Vein endothelial cell (primary cell): ENCODE measurements around the gene E2F1. TPM values are rescaled to one million over a fixed set of nuclear protein-coding genes. Genes with fewer than 3 reads are reported as not detected.

Experiments
- total RNA-seq: library from RNA; depleted of rRNA; stranded (reverse); fragments of >200 nt; gene quantifications from 2 replicates; pipeline ENCODE4 v1.2.3, GENCODE V29; 2012

E2F1 gene, protein sequence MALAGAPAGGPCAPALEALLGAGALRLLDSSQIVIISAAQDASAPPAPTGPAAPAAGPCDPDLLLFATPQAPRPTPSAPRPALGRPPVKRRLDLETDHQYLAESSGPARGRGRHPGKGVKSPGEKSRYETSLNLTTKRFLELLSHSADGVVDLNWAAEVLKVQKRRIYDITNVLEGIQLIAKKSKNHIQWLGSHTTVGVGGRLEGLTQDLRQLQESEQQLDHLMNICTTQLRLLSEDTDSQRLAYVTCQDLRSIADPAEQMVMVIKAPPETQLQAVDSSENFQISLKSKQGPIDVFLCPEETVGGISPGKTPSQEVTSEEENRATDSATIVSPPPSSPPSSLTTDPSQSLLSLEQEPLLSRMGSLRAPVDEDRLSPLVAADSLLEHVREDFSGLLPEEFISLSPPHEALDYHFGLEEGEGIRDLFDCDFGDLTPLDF
- total RNA-seq: 8.2 and 10.5 TPM in 2 replicates

DNA sequence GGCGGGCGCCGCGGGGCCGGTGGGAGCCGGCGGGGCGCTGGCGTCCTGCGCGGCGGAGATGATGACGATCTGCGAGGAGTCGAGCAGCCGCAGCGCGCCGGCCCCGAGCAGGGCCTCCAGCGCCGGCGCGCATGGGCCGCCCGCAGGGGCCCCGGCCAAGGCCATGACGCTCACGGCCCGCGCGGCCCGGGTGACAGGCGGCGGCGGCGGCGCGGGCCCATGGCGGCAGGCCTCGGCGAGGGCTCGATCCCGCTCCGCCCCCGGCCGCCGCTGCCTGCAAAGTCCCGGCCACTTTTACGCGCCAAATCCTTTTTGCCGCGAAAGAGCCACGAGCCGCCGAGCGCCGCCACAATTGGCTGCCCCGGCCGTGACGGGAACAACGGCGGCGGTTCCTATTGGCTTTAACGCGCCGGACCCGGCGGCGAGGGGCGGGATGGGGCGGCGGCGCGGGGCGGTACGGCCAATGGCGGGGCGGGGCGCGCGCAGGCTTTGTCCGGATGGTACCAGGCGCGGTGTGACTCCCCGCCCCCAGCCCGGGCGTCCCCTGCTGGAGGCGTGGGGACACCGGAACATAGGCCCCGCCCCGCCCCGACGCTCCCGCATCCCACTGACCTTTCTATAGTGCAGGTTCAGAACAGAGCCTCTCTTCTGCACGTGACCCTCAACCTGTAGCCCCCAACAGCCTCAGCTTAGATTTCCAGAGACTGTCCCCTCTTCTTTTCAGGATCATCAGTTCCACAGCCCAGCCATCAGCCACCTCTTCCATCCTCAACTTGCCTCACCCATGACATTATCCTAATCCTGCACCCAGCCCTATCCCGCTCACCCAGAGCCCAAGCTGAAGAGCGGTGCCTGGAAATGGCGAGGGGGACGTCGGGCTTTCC lies at the start of gene E2F1:
TSS of gene E2F1 (minus strand) at position 286 of the 884 bp plus-strand sequence. CDS start at position 165, 121 bp downstream.

DNA sequence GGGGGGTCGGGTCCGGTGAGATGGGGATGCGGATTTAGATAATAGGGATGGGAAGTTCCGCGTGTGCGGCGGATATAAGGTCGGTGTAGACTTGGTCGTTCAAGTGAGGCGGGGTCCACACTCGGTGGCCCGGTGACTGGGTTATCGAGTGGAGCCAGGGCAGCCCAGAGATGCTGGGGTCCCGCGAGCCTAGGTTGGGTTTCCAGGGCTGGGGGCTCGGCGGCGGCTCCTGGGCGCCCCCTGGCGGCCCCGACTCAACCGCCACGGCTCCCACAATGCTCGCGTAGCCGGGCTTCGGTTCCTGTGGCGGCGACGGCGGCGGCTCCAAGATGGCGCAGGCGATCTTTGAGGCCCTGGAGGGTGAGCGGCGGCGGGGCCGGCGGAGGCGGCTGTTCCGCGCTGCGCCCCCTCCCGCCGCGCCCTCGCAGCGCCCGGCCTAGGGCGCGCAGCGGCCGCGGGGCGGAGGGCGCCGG lies 45.5 kb upstream of the E2F1 start, which contains the start of gene ZNF341:
TSS of gene ZNF341 (plus strand) at position 304 of the 473 bp plus-strand sequence. CDS start at position 330, 26 bp downstream.

DNA sequence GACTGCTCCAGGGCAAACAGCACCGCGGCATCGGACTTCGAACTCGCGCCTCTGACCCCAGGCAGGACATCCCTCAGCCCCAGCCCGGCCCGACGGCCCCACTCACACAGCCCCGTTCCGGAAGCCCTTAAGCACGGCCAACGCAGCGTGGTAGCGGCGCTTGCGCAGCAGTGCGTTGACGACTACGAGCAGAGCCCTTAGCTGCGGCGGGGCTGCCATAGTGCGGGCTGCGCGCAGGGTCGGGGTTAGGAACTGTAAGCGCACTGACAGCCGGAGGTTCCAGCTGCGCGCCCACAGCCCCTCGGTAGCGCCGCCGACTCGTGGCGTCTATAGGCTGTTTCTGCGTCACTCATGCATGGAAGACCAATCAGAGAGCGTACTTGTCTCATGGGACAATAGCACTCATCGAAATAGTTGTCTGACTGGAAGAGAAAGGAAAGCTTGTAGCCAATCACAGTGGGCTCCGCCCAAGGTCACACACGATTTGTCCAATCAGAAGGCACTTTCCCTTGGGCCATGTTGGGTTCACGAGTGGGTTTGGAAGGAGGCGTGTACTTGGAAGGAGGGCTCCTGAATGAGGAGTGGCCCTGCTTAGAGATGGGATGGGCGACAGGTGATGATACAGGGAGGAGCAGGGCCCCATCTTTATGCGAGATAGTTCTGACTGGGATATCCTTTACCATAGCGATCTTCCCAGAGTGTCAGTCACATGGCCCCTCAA lies 34.0 kb upstream of the E2F1 start, which contains the start of gene PXMP4:
TSS of gene PXMP4 (minus strand) at position 322 of the 721 bp plus-strand sequence. CDS start at position 219, 103 bp downstream.

DNA sequence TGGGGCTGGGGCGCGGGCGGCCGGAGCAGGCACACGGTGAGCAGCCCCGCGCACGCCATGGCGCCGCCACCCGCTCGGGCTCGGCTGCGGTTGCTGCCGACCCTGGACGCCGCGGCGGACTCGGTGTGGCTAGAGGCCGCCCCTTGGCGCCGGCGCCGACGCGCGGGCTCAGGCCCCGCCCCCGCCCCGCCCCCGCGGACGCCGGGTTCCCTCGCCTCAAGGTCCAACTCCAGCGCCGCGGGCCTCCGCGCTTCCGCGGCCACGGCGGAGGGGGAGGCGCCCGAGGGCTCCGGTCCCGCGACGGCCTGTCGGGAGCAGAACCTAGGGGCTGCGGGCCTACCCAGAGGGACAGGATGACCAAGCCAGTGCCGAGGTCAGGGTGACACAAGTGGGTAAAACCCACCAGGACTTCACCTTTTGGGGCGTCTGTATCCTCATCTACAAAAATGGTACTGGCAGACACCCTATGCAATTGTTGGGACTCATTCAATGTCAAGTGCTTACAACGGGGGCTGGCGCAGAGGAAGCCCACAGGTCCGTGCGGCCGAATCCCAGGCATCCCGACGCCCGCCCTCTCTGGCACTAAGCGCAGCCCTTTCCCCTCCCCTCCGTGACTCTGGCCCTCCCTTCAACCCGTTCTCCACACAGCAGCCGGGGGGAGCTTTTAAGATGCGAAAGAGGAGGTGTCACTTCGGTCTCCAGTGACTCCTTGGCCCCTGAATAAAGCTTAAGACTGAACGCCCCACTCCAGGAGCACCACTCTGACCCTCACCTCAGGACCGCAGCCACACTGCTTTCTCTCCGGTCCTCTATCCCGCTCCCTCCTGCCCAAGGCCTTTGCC lies 11.7 kb downstream of the E2F1 start, which contains the start of gene NECAB3:
TSS of gene NECAB3 (minus strand) at position 135 of the 842 bp plus-strand sequence. CDS start at position 59, 76 bp downstream.

DNA sequence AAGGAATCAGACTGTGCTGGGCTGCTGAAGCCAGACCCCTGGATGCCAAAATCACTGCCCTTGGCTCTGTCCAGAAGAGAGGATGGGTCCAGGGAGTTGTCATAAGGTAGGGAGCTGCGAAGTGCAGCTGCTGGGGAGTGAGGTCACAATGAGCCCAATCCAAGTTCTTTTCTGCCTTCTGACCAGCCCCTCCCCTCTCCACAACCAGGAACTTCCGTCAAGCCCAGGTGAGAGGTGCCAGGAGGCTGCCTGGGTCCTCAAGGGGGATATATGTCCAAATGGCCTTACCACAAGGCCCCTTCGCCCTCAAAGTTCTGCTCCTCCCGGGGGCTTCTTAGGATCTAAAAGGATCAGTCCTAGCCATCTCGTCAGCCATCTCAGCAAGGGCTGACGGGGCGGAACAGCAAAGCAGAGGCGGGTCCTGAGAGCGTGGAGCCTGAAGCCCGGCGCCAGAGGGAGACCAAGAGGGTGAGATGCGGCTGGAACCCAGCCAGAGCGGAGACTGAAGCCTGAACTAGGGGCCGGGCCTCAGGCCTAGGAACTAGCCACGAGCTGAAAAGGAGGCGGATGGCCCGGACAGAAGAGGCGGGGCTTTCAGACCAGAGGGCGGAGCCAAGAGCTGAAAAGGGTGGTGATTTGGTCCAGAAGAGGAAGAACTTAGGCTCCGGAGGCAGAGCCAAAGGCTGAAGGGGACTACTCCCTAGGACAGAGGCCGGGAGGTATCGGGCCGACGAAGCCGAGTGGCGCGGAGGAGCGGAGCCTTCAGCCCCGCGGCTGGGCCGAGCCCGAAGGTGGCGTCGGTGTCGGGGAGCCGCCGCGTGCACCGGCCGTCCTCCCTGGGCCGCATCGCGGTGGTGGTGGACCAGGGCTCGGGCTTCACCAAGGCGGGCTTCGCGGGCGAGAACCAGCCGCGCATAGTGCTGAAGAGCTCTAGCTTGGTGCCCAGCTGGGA lies 19.6 kb downstream of the E2F1 start, which contains the start of gene ACTL10:
TSS of gene ACTL10 (plus strand) at position 651 of the 952 bp plus-strand sequence. CDS start 555 bp downstream, outside the sequence.

DNA sequence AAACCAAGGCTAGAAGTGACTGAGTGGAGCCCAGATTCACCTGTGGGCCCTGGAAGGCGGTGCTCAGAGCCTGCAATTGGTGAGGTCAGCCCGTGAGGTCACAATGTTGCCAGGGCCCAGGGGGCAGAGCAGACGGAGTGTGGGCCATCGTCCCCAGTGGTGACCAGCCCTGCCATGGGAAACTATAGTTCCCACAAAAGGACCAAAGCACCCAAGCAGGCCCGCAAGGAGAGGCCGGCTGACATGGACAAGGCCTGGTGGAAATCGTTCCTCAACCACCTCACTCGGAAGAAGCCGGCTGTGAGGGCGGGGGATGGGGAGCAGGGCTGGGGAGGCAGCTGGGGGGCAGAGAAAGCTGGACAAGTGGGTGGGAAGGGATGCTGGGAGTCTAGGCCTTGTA lies 24.0 kb downstream of the E2F1 start, which contains the start of gene C20orf144:
TSS of gene C20orf144 (plus strand) at position 156 of the 400 bp plus-strand sequence. CDS start at position 175, 19 bp downstream.

Other genes starting within 250 kb of the E2F1 start
- gene SNTA1, start 242.6 kb downstream of the E2F1 start, total RNA-seq: 7.1 and 8.5 TPM in 2 replicates
- 6.8 and 9.1 TPM in 2 replicates for gene CBFA2T2, start 196.3 kb downstream of the E2F1 start, total RNA-seq
- gene C20orf144, start 24.1 kb downstream of the E2F1 start, total RNA-seq: under 0.01 and 0.10 TPM in 2 replicates
- 2.8 and 3.3 TPM in 2 replicates for gene ACTL10, start 19.4 kb downstream of the E2F1 start, total RNA-seq
- gene NECAB3, start 12.0 kb downstream of the E2F1 start, total RNA-seq: 9.9 and 28.7 TPM in 2 replicates
- gene PXMP4, start 33.9 kb upstream of the E2F1 start, total RNA-seq: 3.2 and 3.9 TPM in 2 replicates
- gene ZNF341, start 45.6 kb upstream of the E2F1 start, total RNA-seq: 1.6 and 2.9 TPM in 2 replicates
- 51.3 and 51.7 TPM in 2 replicates for gene CHMP4B, start 125.0 kb upstream of the E2F1 start, total RNA-seq